Measurements from ENCODE around the gene GNB4.
A peak's percentile ranks its signal among the peaks of the same experiment; 100 is the strongest.

Gene GNB4

DNA sequence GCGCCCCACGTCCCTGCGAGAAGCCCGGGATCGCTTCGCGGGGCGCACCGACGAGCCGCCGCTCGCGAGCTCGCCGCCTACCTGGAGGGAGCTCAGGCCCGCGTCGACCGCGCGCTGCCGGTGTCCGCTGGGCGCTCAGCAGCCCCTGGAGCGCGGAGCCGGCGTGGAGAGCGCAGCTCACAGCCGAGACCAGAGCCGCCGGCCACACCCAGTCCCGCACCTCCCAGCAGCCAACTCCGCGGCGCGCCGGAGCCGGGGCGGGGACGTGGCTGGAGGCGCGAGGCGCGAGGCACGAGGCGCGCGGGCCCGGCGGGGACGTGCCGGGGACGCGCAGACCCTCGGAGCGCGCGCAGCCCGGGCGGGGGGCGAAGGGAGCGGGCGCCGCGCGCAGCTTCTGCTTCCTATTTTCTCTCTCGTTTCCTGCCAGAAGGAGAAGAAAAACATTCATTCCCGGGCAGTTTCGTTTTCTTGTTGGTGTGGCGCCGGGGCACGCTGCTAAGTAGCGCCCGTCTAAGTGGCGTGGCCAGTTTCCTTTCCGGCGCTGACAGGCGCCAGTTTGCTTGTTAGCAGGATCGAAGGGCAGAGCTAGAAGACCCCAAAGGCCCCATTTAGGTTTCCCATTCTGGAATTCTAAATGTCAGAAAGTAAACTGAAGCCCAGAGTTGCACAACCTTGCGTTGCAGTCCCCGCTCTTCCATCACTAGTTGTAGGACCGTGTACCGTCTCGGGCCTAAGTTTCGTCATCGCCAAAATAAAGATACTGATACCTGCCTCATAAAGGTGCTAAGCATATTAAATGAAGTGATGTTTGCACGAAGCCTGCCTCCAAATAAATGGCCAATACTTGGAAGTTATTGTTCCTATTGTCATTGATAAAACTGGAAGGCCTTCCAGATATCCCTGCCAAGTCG is at the start of gene GNB4:
Gene GNB4, minus strand, starts transcription at position 206 of the 911 bp plus-strand sequence. CDS start 25,270 bp downstream, outside the sequence.
- DNase-seq, result peak; percentile 94

- no peak for DNase-seq
These were observed 44.2 kb upstream of the GNB4 start for GRCh38 chr3:179495483-179495882.

DNA sequence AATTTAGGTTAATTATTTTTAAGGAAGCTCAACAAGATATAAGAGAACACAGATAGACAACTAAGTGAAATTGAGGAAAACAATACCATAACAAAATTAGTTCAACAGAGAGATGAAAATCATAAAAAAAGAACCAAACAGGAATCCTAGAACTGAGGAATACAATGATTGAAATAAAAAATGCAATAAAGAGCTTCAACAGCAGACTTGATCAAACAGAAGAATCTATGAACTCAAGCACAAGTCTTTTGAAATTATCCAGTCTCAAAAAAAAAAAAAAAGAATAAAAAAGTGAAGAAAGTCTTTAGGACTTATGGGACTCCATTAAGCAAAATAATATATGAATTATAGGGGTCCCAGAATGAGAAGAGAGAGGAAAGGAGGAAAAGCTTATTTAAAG is 42.0 kb upstream of the GNB4 start:
- DNase-seq, result no peak

- no peak for DNase-seq
These were observed 36.9 kb upstream of the GNB4 start for GRCh38 chr3:179488213-179488612.

DNA sequence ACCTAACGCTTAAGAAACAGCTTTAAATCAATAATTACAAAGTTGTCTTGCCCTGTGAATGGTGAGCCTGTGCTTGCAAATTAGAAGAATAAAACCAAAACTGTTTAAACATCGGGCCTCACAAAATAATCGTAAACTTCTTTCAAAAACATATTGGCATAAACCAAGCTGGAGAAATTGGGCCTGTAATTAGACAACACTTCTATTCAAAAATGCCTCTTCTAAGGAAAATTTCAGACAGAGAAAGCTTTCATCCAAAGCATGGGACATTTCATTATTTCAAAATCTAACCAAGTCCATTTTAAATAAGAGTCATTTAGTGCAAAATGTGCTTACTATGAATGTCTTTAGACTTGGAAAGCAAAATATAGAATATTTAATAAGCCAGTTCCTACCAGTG is 35.5 kb upstream of the GNB4 start:
- DNase-seq, result no peak

DNA sequence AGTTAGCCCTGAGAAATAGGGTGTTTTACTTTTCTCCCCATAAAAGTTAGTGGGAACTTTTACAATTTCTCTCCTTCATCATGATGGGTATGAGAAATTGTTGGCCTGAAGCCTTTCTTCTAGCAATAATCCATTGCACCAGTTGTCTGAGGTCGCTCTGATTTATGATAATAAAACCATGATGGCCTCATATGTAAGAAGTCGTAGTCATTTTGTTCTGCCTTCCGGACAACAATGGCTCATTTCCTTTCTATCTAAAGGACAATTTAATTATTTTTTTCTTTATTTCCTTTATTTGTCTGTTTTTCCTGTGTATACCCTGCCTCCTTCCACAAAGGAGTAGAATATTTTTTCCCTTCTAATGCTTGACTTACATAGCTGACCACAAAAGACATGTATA is 31.6 kb upstream of the GNB4 start:
- no peak for DNase-seq

DNA sequence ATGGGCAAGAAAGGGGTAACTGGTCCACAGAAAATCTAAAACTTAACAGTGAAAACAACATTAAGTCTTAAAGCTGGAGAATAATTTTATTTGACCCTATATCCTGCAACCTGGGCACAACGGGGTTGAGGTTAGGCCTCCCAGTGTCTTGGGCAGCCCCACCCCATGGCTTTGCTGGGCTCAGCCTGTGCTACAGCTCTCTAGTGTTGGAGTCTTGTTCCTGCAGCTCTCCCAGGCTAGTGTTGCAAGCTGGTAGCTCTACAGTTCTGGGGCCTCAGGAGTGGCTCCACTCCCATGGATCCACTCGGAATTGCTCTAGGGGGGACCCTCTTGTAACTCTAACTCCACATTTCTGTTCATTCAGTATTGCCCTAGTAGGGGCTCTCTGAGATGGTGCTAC is 24.9 kb upstream of the GNB4 start:
- no peak for DNase-seq

DNA sequence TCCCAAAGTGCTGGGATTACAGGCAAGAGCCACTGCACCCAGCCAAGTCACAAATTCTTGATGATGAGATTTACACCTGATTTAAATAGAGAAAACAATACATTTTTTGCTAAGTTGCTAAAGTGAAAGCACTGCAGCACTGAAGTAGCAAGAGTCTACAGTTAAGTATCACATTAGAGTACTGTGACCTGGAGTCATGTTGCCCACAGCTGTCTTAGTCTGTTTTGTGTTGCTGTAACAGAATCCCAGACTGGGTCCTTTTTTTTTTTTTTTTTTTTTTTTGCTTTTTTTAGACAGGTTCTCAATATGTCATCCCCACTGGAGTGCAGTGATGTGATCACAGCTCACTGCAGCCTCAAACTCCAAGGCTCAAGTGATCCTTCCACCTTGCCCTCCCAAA is 23.2 kb upstream of the GNB4 start:
- no peak for DNase-seq

GRCh38 chr3:179473565-179473964 is 22.3 kb upstream of the GNB4 start:
- DNase-seq, result no peak

- no peak for DNase-seq
These were observed 13.2 kb upstream of the GNB4 start for GRCh38 chr3:179464323-179465092.

DNA sequence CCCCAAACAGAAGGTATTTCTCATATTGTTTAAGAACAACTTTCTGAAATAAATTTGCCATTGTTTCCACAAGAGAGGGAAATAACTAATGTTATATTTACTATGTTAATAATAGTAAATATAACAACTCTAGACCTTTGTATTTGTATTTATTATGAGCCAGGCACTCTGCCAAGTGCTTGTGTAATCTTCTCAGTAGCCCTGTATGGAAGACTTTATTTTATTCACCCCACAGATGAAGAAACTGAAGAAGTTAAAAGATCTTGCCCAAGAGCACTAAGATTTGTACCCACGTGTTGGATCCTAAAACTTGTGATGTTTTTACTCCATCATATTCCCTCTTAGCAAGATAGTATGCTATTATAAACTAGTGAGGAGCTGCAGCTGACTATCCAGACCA is 12.0 kb upstream of the GNB4 start:
- no peak for DNase-seq

DNA sequence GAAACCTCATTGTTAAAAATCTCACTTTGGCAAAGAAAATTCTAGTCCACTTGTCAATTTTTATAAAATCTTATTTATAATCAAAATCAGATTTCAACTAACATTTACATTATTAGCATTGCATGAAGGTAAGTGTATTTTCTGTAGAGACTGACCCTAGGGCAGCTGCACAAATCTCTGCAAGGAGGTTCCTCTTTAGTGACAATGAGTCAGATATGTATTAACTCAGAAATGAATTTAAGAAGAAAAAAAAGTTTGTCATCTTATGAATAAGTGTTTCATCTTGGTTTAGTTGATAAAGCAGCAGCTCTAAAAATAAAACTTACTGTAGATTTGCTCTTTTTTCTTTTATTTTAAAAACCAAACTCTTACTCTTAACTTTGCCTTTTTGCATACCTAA is 9.0 kb upstream of the GNB4 start:
- DNase-seq, result no peak

DNA sequence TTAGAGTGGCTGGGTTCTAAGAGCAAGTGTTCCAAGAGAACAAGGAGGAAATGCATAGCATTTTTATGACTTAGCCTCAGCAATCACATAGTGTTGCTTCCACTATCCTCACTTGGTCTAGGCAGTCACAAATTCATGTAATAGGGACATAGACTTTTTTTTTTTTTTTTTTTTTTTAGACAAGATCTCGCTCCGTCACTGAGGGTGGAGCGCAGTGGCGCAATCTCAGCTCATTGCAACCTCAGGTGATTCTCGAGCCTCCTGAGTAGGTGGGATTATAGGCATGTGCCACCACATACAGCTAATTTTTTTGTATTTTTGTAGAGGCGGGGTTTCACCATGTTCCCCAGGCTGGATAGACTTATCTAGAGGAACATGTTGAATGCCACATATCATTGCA is 4.7 kb upstream of the GNB4 start:
- no peak for DNase-seq

DNA sequence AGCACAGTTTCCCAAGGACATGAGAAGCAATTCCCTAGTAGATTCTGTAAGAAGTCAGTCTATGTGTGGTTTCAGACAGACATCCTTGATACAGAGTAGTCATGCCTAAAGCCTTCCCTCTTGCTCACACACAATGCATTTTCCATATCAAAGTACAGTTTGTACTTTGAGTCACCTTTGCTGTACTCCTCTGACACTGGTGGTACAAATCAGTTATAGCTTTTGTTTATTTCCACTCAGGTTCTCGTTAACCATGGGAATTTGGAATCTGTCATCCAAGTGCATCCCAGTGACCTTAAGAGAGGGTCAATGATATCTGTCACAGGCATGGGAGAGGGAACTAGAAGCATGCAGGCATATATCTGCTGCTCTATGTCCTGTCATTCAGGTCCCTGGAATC is 3.6 kb upstream of the GNB4 start:
- DNase-seq, result no peak

GRCh38 chr3:179453967-179454366 is 2.7 kb upstream of the GNB4 start:
- no peak for DNase-seq

DNA sequence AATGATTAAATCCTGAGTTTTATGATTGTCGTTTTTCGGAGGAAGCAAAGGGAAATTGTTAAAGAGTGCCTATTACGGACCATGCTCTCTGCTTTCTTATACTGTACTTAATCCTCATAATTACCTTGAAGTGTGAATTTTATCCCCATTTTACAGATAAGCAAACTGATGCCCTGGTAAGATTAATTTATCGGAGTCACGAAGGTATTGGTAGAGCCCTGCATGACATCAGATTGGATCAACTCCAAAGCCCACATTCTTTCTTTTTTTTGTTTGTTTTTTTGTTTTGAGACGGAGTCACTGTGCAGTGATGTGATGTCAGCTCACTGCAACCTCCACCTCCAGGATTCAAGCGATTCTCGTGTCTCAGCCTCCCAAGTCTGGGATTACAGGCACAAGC is 1.6 kb upstream of the GNB4 start:
- DNase-seq, result no peak

- DNase-seq, result peak; percentile 65
These were observed 900 bp upstream of the GNB4 start for GRCh38 chr3:179452176-179452564.

GRCh38 chr3:179450901-179451264 is 387 bp downstream of the GNB4 start:
- peak; percentile 82 for DNase-seq

DNA sequence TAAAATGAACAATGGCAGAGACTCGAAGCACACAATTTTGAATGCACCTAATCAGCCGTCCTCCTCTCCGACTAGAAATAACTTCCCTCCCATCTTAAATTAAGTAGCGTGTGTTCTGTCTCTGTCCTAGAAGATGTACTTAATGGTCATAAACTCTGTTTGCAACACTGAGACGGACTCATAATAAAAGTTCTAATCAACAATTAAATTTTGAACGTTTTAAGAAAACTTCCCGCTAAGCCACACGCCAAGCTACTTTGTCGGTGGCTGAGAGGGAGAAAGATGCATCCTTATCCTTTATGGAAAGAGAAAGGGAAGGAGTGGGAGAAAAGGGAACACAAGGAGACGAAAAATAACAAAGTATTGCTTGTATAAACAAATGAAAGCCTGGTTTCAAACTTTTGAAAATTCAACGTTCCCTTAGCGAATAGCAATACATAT is 989 bp downstream of the GNB4 start:
- DNase-seq, result no peak

GRCh38 chr3:179449636-179450035 is 1.6 kb downstream of the GNB4 start:
- DNase-seq, result no peak

DNA sequence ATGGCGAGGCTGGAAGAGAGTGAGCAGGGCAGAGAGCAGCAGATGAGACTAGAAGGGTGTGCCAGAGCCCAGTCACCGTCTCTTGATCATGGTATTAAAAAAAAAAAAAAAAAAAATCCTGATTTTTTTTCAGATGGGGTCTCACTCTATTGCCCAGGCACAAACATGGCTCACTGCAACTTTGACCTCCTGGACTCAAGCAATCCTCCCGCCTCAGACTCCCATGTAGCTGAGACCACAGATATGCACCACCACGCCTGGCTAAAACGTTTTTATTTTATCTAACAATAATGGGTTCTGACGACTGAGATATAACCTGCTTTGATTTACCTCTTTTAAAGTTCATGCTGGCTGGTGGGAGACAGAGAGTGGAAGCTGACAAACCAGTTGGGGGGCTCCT is 4.0 kb downstream of the GNB4 start:
- DNase-seq, result no peak

DNA sequence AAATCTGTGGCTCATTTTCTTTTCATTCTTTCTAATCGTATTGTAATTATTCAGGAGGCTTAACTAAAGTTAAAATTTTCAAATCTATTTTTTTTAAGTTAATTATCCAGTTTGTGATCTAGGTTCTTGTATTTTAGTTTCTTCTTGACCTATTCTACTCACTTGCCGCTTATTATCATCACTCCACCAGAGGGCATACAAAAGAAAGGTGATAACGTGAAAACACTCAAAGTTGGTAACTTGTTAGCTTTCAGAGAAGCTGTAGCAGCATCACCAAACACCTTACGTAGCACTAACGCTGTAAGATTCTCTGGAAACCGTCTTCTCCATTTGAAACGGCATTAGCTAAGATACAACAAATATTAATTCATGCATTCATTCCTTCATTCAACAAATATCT is 4.8 kb downstream of the GNB4 start:
- DNase-seq, result no peak

GRCh38 chr3:179438841-179439240 is 12.4 kb downstream of the GNB4 start:
- no peak for DNase-seq

DNA sequence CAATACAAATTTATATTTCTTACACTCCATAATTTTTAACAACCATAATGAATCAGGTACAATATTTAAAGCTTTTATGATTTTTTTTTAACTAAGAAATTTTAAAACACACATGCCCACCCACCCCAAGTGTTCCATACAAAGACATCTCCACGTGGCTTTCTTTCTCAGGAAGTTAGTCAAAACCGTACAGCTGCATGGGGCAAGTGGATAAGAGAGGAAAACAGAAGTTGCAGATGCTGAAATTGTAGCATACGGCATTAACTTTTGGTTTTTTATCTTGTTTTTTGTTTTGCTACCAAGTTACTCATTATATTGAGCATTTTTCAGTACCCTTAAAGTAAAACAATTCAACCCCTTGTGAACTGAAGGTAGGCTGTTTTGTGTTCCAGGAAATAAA is 14.8 kb downstream of the GNB4 start:
- DNase-seq, result no peak
